ENCODE measurements around the gene RRP12.

Gene RRP12

GRCh38 chr10:97384641-97385040, 16.5 kb downstream of the RRP12 start:
- DNase-seq (ENCODE audit: low spot score) = no peak
- no peak overlapping the region for H3K27ac ChIP-seq
- ChIA-PET CTCF (interaction anchor here (0.6 kb wide), 1 partner anchor 16 kb away, joined by 3 read pairs; no protein-coding TSS in a partner anchor), POLR2A (ENCODE audit: low non-redundant PET) (no interaction called here)
- no peak for TF ChIP-seq CTCF (conservative IDR thresholded peaks at IDR 0.05; ENCODE audit: low read depth)

- H3K27ac ChIP-seq = no peak overlapping the region
- CTCF ChIA-PET = interaction anchor here (0.6 kb wide), 1 partner anchor 16 kb away, joined by 3 read pairs; no protein-coding TSS in a partner anchor
- DNase-seq (ENCODE audit: low spot score) = no peak
- POLR2A ChIA-PET (ENCODE audit: low non-redundant PET) = no interaction called here
- no peak for TF ChIP-seq CTCF (conservative IDR thresholded peaks at IDR 0.05; ENCODE audit: low read depth)
These were observed 17.0 kb downstream of the RRP12 start for GRCh38 chr10:97384156-97384555.

- POLR2A ChIA-PET (ENCODE audit: low non-redundant PET) = no interaction called here
- H3K27ac ChIP-seq = peak overlapping the region; percentile 12; the same call in 1 of the 2 replicates
- CTCF ChIA-PET = no interaction called here
- DNase-seq (ENCODE audit: low spot score) = no peak
- no peak for TF ChIP-seq CTCF (conservative IDR thresholded peaks at IDR 0.05; ENCODE audit: low read depth)
These were observed 18.0 kb downstream of the RRP12 start for GRCh38 chr10:97383159-97383558.

GRCh38 chr10:97381626-97382025, 19.5 kb downstream of the RRP12 start:
- CTCF ChIA-PET = no interaction called here
- DNase-seq (ENCODE audit: low spot score) = no peak
- no peak for TF ChIP-seq CTCF (conservative IDR thresholded peaks at IDR 0.05; ENCODE audit: low read depth)
- H3K27ac ChIP-seq = no peak overlapping the region
- POLR2A ChIA-PET (ENCODE audit: low non-redundant PET) = no interaction called here

GRCh38 chr10:97380516-97380915, 20.6 kb downstream of the RRP12 start:
- POLR2A ChIA-PET (ENCODE audit: low non-redundant PET) = no interaction called here
- CTCF ChIA-PET = interaction anchor here (0.7 kb wide), 1 partner anchor 23 kb away, joined by 4 read pairs; no protein-coding TSS in a partner anchor
- H3K27ac ChIP-seq = no peak overlapping the region
- TF ChIP-seq CTCF (conservative IDR thresholded peaks at IDR 0.05; ENCODE audit: low read depth) = no peak
- DNase-seq (ENCODE audit: low spot score) = no peak

- CTCF ChIA-PET = interaction anchor here (0.6 kb wide), 1 partner anchor 10 kb away, joined by 3 read pairs; no protein-coding TSS in a partner anchor
- H3K27ac ChIP-seq = peak overlapping the region; percentile 30
- POLR2A ChIA-PET (ENCODE audit: low non-redundant PET) = no interaction called here
- no peak for DNase-seq (ENCODE audit: low spot score)
- TF ChIP-seq CTCF (conservative IDR thresholded peaks at IDR 0.05; ENCODE audit: low read depth) = no peak
These were observed 21.9 kb downstream of the RRP12 start for GRCh38 chr10:97378933-97379921.

All from RWPE1 (cell line).